SIG-M5 (cell line): ENCODE measurements around the gene ZC2HC1B.
"Not testable (repeated sequence)": the region's sequence is repeated elsewhere in the genome, so short reads cannot be mapped to it uniquely, and the experiment has no call there.

Experiments
- DNase-seq: peaks from one replicate; lab custom pipeline; 2025; lab: John Stamatoyannopoulos, UW

The ZC2HC1B gene

GRCh38 chr6:143871202-143871730 is 7.0 kb downstream of the ZC2HC1B start:
- DNase-seq: not testable (repeated sequence)

GRCh38 chr6:143872201-143872600 is 7.9 kb downstream of the ZC2HC1B start:
- DNase-seq: no peak

- DNase-seq: not testable (repeated sequence)
Observed at GRCh38 chr6:143873600-143873999, 9.3 kb downstream of the ZC2HC1B start.

DNA sequence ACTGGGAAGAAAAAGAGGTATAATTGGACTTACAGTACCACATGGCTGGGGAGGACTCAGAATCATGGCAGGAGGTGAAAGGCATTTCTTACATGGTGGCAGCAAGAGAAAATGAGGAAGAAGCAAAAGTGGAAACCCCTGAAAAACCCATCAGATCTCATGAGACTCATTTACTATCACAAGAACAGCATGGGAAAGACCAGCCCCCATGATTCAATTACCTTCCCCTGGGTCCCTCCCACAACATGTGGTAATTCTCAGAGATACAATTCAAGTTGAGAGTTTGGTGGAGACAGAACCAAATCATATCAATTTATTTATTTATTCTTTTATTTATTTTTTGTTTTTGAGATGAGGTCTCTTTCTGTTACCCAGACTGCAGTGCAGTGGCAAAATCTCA is 10.2 kb downstream of the ZC2HC1B start:
- not testable (repeated sequence) for DNase-seq

DNA sequence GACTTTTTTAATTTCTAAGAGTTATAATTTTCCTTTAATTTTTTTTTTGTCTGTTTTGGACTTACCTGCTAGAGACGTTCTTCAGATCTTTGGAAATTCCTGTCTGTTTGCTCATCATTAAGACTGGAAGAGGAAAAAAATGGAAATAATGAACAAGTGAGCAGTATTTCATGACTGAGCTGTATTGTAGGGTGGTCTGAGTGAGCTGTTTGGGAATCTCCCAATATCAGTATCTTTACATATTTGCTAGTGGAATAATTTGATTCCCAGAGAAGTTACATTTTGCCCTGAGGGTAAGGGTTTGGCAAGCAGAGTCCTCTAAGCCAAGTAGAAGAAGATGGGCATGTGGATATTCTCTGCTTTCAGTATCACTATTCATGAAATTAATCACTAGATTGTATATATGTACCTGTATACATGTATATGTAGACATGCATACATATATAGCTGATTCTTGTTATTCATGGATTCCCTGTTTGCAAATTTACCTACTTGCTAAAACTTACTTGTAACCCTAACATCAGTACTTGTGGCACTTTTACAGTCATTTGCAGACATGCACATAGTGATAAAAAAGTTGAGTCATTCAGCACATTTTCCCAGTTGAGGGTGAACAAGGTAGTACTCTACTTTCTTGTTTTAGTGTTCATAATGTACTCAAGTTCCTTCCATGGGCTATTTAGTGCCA is 13.5 kb downstream of the ZC2HC1B start:
- DNase-seq: no peak

DNA sequence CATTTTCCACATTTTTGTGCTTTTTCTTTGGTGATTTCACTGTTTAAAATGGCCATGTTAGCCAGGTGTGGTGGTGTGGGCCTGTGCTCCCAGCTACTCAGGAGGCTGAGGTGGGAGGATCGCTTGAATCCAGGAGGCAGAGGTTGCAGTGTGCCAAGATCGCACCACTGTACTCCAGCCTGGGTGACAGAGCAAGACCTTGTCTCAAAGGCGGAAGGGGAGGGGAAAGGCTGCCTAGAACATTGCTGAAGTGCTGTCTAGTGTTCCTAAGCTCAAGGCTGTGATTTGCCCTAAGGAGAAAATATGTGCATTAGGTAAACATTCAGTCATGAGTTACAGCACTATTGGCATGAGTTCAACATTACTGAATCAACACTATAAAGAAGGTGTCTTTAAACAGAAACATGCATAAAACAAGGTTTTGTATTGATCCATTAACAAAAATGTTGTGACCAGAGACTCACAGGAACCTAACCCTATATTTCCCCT is 14.0 kb downstream of the ZC2HC1B start:
- no peak for DNase-seq

- no peak for DNase-seq
Observed at GRCh38 chr6:143880412-143880811, 16.1 kb downstream of the ZC2HC1B start.

GRCh38 chr6:143882401-143882930 is 18.2 kb downstream of the ZC2HC1B start:
- no peak for DNase-seq

GRCh38 chr6:143884216-143884900 is 20.1 kb downstream of the ZC2HC1B start:
- DNase-seq: no peak

- DNase-seq: no peak
Observed at GRCh38 chr6:143885116-143885515, 20.8 kb downstream of the ZC2HC1B start.

- no peak for DNase-seq
Observed at GRCh38 chr6:143894655-143895054, 30.4 kb downstream of the ZC2HC1B start.

DNA sequence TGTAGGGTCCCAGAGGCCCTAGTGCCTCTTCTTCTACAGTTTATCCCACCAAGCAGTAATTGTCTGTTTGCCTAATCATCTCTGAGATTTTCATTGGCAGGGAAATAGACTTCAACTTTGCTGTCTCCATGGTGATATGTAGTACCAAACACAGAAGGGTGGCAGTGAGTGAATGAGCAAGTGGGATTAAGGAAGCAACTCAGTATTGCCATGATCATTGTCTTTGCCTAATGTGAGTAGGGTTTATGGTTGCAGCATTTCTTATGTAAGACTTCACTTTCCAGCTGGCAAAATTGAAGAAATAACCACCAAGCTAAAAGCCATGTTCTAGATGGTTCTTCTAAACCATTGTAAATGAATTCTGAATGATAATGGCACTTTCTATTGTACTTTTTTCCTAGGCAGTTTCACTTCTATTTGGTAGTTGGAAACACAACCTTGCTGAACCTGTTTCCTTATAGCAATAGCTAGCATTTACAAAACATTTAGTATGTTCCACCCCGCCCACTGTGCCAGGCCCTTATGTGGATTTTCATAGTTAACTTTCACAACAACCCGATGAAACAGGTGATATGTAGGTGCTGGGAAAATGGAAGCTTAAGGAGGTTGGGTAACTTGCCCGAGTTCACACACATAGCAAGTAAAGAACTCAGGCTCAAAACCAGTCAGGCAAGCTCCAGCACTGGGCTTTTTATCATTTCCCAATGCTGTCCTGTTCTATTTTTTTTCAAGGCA is 32.0 kb downstream of the ZC2HC1B start:
- DNase-seq: no peak

DNA sequence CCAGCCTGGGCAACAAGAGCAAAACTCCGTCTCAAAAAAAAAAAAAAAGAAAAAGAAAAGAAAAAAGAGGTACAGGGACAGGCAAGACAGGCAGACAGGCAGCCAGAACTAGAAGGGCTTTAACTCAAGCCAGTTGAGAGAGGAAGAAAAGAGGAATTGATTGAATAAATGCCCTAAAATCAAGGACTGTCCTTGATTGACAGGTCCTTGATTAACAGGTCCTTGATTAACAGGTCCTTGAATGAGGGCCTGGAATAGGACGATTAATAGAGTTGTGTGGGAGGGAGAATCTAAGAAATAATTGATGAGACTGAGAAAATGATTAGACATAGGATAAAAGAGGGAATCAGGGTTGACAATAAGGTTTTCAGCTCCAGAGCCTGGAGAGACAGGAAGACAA is 36.1 kb downstream of the ZC2HC1B start:
- no peak for DNase-seq

GRCh38 chr6:143901885-143902750 is 37.8 kb downstream of the ZC2HC1B start:
- DNase-seq: no peak

DNA sequence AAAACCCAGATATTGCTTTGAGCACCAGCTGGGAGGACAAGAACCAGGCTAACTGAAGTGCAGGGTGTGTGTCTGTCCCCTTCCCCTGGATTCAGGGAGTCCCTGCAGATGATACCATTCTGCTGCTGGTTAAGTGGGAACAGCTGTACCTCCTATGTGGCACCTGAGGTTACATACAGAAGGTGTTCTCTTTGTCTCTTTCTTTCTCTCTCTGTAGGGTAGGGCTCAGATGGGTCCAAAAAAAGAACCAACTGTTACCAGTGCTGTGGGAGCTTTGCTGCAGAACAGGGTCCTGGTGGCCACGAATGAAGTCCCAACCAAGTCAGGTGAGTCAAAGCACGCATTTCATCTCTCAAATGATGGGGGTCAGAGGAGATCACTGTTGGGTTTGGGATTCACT is 38.6 kb downstream of the ZC2HC1B start:
- no peak for DNase-seq

- DNase-seq: no peak
Observed at GRCh38 chr6:143911028-143911427, 46.8 kb downstream of the ZC2HC1B start.

GRCh38 chr6:143912671-143913070 is 48.4 kb downstream of the ZC2HC1B start:
- no peak for DNase-seq

DNA sequence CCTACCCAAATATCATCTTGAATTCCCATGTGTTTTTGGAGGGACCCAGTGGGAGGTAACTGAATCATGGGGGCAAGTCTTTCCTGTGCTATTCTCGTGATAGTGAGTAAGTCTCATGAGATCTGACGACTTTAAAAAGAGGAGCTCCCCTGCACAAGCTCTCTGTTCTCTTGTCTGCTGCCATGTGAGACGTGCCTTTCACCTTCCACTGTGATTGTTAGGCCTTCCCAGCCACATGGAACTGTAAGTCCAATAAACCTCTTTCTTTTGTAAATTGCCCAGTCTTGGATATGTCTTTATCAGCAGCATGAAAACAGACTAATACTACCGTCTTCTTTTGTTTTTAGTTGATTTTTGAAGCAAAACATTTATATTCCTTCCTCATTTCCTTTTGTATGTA is 52.8 kb downstream of the ZC2HC1B start:
- not testable (repeated sequence) for DNase-seq

GRCh38 chr6:143928853-143929252 is 64.6 kb downstream of the ZC2HC1B start:
- DNase-seq: no peak

- DNase-seq: no peak
Observed at GRCh38 chr6:143929975-143930374, 65.7 kb downstream of the ZC2HC1B start.

DNA sequence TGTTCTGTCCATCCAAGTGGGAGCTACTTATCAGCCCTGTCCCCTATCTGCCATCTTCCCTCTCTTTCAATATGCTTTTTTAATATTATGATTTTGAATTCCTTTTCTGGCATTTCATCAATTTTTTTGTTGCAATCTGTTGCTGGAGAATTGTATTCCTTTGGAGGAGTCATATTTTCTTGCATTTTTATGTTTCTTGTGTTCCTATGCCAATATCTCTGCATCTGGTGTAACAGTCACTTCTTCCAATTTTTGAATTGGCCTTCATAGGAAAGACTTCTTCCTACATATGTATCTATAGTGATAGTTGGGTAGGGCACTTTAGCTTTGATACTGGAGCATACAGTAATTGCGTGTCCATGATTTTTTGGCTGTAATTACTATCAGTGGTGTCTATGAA is 70.1 kb downstream of the ZC2HC1B start:
- DNase-seq: no peak
